NK-92 (cell line): Measurements from ENCODE around the gene THADA.
"Not testable (repeated sequence)": the region's sequence is repeated elsewhere in the genome, so short reads cannot be mapped to it uniquely, and the experiment has no call there.

Experiments used
- DNase-seq: peaks from one replicate; lab custom pipeline; 2025; ENCODE audit not compliant: unreplicated experiment; lab: John Stamatoyannopoulos, UW

THADA gene

GRCh38 chr2:43389581-43390466 lies 206.0 kb downstream of the THADA start:
- no peak for DNase-seq

- no peak for DNase-seq
Observed at GRCh38 chr2:43388371-43388770, 207.5 kb downstream of the THADA start.

GRCh38 chr2:43387092-43388062 lies 208.5 kb downstream of the THADA start:
- no peak for DNase-seq

DNA sequence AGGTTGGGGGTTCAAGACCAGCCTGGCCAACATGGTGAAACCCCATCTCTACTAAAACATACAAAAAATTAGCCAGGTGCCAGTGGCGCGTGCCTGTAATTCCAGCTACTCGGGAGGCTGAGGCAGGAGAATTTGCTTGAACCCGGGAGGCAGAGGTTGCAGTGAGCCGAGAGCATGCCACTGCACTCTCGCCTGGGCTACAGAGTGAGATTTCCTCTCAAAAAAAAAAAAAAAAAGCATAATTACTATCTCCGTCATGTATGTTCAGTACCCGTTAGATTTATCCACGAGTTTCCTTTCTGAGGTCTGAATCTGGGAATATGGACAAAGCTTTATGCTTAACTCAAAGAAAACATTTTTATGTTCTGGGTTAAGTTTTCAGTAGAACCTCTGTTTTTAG lies 209.2 kb downstream of the THADA start:
- not testable (repeated sequence) for DNase-seq

DNA sequence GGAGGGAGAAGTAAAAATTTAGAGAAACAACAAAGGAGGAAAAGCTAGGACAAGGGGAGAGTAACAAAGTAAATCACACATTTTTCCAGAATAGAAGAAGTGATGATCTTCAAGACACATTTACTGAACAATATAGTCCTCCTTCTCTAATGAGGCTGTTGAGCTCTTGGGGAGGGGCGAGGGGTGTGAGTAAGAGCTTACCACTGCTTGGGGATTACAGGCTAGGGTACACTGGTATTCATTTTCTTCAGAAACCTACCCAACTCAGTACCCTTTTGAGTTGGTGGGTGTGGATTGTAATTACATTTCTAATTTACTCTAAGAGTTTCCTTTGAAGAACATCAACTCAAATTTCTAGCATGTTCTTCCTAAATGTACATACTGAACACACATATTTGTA lies 211.7 kb downstream of the THADA start:
- DNase-seq, result no peak

DNA sequence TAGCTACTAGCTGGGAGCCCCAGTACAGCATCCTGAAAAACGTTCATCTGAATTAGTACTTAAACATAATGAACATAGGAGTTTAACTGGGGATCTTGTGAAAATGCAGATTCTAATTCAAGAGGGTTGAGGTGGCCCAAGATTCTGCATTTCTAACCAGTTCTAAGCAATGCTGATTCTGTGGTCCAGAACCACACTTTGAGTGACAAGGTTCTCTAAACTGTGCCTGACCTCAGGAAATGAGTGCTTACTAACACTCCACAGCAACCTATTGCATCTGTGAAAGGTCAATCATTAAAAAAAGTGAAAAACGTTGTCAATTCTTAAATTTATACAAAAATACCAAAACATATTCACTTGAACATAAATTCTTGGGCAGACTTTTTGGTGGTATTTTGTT lies 212.3 kb downstream of the THADA start:
- no peak for DNase-seq

DNA sequence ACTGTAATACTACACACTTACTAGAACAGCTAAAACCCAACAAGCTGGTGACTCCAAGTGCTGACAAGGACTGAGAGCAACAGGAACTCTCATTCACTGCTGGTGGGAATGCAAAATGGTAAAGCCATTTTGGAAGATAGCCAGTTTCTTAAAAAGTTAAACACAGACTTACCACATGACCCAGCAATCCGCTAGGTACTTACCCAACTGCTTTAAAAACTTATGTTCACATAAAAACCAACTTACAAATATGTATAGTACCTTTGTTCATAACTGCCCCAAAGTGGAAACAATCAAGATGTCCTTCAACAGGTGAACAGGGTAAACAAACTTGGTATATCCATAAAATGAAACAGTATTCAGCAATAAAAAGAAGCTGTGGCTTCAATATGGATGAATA lies 216.3 kb downstream of the THADA start:
- no peak for DNase-seq

GRCh38 chr2:43377327-43377726 lies 218.5 kb downstream of the THADA start:
- no peak for DNase-seq

- DNase-seq, result no peak
Observed at GRCh38 chr2:43376523-43377198, 219.2 kb downstream of the THADA start.

GRCh38 chr2:43375746-43376522 lies 219.9 kb downstream of the THADA start:
- no peak for DNase-seq

GRCh38 chr2:43372416-43373081 lies 223.3 kb downstream of the THADA start:
- no peak for DNase-seq

- DNase-seq, result no peak
Observed at GRCh38 chr2:43370705-43371104, 225.1 kb downstream of the THADA start.

DNA sequence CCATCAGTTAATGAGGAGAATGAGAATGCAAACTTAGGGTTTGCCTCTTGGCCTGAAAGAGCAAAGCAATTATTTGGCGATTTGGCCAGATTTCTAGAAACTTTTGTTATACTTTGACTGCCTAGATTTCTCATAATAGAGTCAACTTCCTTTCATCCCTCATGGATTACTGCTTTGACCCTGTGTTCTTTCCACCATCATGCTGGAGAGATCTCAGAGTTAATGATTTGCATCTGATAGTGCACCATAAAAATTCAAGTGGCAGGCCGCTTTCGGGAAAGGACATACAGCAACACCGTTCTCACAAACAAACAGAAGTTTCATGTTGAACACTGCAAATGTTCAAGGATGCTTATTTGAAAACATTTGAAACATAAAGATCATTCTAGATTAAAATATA lies 225.7 kb downstream of the THADA start:
- DNase-seq, result no peak

DNA sequence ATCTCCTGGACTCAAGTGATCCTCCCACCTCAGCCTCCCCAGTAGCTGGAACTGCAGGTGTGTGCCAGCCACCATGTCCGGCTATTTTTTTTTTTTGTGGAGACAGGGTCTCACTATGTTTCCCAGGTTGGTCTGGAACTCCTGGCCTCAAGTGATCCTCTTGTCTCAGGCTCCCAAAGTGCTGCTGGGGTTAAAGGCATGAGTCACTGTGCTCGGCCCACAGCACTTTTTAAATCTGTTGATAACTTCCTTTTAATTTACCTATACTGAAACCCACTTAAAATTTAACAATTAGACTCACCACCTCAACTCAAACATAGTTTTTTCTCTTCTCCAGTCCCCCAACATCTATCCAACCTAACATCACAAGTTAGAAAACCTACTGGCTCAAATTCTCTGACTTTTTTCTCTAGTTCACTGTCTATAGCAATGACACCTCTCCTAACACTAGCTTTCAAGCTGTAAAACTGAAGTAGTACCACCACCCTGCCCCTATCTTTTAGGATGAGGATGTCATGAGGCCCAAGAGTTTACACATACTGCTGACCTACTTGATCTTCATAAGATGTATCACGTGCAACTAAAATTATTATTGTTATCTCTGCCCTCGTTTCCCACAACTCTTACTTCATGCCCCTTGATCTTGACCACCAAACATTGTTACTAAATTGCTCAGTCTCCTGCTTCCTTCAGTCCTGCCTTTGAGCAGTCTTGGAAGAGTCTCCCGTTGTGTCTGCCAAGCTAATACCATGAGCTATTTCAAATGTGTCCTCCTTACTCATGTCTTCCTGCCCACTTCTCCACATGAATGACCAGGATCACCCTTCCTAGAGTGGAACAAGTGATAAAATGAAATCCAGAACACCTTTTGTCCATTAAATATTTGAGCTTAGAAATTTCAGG lies 227.1 kb downstream of the THADA start:
- no peak for DNase-seq

- no peak for DNase-seq
Observed at GRCh38 chr2:43367012-43367782, 228.6 kb downstream of the THADA start.

- no peak for DNase-seq
Observed at GRCh38 chr2:43363120-43363519, 232.7 kb downstream of the THADA start.

GRCh38 chr2:43361286-43361685 lies 234.6 kb downstream of the THADA start:
- DNase-seq, result no peak

DNA sequence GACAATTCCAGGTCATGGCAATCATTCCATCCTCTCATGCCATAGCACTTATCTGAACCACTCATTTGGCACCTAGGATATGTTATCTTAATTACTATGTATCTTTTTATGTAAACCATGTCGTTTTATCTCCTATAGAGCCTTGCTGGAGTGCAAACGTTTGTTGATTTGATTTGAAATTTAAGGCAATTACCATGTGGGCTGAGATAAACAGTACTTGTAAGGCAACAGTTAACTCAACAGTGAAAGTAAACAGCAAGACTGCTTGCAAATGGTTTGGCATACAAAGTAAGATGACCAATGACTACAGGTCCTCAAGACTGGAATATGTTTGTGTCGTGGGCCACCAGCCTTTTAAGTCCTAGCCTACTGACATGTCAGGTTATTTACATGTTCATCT lies 235.7 kb downstream of the THADA start:
- no peak for DNase-seq
